Measurements from ENCODE around the gene DCBLD2. TPM values are rescaled to one million over a fixed set of nuclear protein-coding genes. Genes with fewer than 3 reads are reported as not detected.

Gene DCBLD2
- total and polyA plus RNA-seq, 12 donors: 9.1 to 68.2 (median 40.9) TPM

GRCh38 chr3:98746122-98746521, 155.4 kb downstream of the DCBLD2 start:
- no peaks in the 10 kb centered on the region for H3K4me1 ChIP-seq (replicated peaks in 1 of 2)
- H3K27me3 ChIP-seq: no peaks in the 10 kb centered on the region
- intact Hi-C loops (cut with DNase I): no loop called here
- WGBS, 4 donors: 87 to 91% (median 90%) methylated on average over 4 of the region's 4 CpGs
- no peak overlapping the region for H3K27ac ChIP-seq
- no peaks in the 10 kb centered on the region for H3K9me3 ChIP-seq (replicated peaks in 1 of 3)
- no peak for TF ChIP-seq CTCF (IDR thresholded peaks at IDR 0.05)
- TF ChIP-seq POLR2A (IDR thresholded peaks at IDR 0.05): no peak
- no peak overlapping the region for H3K4me3 ChIP-seq
- no peaks in the 10 kb centered on the region for H3K36me3 ChIP-seq (replicated peaks in 1 of 2)
- DNase-seq: no peak

Small RNA genes within 50 kb of the gene (small RNA-seq; reads per million reads assigned to genes)
- gene RNU6-1263P: 0 reads per million in 2 donors
- 0 reads per million in 2 donors for gene RNU6-26P

Other genes with a start within 250 kb of the DCBLD2 start
- gene ST3GAL6, start 138.4 kb downstream of the DCBLD2 start, total RNA-seq: 10 to 100 TPM in 8 of 9 donors, 1 to 10 TPM in 1; 6.0 to 60.5 (median 20.5) TPM
- gene ST3GAL6, start 138.4 kb downstream of the DCBLD2 start, polyA plus RNA-seq: 10 to 100 TPM; 15.2 to 24.9 (median 18.1) TPM